GM03348 (cell line): ENCODE results near the gene BEST3.
A peak's percentile ranks its signal among the peaks of the same experiment; 100 is the strongest.
"Not testable (repeated sequence)": the region's sequence is repeated elsewhere in the genome, so short reads cannot be mapped to it uniquely, and the experiment has no call there.

Source experiments
- DNase-seq: peaks from one replicate; pipeline ENCODE4 v3.0.0; 2012; ENCODE audit warnings: low spot score

Gene BEST3

DNA sequence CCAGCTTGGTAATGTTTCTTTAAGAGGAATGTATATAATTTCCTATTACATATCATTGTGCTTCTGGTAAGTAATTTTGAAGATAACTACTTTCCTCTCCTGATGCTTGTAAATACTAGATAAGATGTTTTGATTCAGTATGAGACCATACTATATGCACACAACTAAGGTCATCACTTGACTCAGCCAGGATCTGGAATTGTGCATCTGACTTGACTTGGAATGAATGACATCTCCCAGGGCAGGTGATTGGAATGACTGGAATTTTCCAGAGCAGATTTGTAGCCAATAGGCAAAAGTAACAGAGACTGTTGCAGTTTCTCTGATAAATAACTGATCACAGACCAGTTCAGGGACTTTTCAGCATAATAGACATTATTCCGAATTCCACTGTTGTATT is 11.1 kb downstream of the BEST3 start:
- DNase-seq: peak; percentile 21

DNA sequence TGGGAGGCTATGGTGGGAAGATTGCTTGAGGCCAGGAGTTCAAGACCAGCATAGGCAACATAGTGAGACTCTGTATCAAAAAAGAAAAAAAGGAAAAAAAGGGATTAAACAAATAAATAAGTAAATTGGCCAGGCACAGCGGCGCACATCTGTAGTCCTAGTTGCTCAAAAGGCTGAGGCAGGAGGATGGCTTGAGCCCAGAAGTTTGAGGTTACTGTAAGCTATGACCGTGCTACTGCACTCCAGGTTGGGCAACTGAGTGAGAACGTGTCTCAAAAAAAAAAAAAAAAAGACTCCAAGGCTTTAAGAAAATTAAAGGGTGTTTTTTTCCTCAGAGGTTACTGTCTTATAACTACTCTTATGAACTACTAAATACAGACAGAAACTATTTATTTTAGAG is 11.7 kb downstream of the BEST3 start:
- DNase-seq: no peak

DNA sequence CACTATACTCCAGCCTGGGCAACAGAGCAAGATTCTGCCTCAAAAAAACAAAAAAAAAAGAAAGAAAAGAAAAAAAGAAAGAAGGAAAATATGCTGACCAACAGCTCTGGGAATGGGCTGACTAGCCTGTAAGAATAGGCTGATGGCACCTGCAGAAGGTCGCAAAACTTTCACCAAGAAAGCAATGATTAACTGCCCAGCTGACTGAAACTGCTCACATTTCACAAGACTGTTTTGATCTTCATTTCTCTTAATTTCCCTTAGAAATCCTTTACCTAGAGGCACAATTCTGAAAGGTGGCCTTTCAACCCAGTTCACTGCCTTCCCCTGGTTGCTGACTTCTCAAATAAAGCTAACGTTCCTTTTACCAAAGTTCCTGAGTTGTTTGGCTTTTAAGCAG is 12.4 kb downstream of the BEST3 start:
- DNase-seq: no peak

DNA sequence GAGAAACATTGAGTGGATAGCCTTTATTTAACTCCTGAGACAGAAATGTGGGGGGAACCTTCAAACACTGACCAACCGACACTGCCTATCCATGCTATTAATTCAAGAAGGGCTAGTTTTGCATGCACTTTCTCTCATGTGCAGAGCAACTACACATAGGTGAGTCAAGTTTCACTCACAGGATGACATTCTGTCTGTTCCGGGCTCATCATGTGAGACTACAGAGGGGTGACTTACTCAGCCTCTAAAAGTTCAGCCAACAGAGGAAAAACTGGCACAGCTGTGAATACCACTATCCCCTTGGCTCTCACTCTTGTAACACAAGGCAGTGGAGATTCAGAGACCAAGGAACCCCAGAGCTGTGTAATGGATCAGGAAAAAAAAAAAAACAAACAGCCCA is 13.3 kb downstream of the BEST3 start:
- peak; percentile 48 for DNase-seq

DNA sequence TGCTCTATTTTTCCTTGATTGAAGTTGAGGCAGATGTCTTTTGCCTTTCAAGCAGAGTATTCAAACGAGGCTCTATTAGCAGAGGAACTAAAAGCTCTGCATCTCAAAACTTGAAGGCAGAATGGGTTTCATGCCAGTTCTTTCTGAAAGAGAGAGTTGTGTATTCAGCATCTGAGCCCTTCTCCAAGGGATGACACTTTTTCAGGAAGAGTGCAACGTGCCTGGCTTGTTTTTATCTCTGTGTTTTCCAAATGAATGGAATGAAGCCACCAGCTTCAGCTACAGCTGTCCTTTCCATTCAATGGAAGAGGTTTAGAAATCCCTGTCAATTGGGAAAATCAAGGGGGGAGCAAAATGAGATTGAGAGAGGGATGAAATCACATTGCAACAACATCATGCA is 14.6 kb downstream of the BEST3 start:
- DNase-seq: no peak

DNA sequence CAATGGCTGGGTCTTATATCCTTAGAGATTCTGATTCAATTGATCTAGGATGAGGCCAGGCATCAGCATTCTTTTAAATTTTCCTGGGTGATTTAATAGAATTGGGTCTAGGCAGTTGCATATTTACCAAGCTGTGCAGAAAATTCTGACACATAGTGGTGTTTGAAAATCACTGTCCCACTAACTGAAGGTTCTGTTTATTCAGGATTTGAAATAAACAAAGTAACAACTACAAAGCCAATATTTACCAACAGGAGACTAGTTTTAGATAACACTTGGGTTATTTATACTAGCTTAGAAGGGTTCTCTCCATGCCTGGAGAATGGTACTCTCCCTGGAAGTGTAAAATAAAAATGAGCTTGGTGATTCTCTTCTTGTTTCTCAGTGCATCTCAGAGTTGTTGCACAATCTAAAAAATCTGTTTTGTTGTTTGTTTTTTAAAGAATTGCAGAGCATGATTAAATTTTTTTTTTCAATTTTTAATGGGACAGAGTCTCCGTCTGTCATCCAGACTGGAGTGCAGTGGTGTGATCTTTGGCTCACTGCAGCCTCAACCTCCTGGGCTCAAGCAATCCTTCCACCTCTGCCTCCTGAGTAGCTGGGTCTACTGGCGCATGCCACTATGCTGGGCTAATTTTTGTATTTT is 16.9 kb downstream of the BEST3 start:
- DNase-seq: no peak

DNA sequence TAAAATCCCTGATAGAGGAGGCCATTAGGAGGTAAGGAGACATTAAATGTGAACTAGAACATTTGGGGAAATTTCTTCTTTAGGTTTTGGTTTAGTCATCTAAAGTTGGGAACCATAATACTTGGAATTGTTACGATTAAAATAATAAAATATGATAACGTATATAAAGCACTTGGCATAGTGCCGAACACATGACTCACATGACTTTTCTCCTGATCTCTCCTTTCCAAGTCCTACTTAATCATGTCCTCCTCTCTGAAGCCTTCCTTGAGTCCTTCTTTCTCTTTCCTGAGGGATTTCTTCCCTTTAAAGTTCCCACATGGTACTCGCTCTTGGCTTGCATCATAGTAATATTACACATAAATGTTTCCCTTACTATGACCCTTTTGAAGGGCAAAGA is 20.0 kb downstream of the BEST3 start:
- no peak for DNase-seq

DNA sequence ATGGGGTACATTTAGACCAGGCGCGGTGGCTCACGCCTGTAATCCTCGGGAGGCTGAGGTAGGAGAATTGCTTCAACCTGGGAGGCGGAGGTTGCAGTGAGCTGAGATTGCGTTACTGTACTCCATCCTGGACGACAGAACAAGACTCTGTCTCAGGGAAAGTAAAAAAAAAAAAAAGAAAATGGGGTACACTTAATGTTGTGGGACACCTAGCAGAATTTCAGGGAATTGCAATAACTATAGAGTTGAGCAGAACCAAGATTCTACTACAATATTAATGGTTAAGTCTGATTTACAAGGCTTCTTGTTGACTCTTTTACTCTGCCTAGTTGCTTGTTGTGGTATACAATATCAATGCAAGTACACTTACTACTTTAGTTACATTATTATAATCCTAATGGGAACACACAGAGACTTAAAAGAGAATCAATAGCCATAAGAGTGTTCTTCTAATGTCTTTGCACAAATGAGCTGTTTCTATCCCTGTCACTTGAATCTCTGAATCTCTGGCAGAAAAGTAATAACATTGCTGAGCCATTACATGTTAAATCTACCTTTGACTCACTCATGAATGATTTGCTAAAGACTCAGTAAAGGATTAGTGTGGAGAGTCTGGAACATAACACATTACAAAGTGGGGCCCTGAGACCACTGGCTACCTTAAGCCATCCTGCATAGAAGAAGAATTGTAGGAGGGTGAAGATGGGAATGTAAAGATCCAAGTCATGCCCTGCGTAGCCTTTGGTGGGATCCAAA is 22.7 kb downstream of the BEST3 start:
- DNase-seq: peak; percentile 8

DNA sequence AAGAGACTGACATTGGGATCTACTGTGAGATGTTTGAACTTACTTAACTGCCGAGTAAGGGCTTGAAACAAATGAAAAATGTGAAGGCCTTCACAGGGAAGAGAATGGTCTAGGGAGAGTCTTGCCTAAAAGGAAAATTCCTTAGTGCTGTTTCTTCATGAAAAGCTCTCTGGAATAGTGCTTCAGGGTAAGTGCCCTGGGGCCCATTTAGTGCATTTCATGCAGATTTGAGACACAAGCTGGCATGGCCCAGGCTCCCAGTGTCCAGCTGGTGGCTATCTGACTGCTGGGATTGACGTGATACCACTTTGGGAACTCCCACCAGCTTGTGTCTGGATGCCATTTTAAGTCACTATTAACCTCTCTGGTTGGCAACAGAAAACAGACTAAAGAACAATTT is 26.9 kb downstream of the BEST3 start:
- DNase-seq: no peak

DNA sequence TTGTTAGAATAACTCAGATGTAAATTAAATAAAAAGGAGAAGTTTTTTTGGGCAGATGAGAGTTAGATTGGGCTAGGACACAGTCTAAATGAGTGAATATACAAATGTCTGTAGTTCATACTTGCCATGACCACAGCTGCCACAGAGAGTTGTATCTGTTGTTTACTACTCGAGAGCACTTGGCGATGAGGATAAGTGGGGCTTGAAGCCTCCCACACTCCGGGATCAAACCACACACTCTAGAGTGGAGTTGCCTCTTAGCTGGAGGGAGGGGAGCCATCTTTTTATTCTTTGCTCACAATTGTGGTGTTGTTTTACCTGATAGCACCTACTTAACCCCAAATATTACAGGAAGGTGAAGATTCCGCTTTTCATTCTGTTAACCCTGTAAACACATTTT is 27.5 kb downstream of the BEST3 start:
- DNase-seq: no peak

DNA sequence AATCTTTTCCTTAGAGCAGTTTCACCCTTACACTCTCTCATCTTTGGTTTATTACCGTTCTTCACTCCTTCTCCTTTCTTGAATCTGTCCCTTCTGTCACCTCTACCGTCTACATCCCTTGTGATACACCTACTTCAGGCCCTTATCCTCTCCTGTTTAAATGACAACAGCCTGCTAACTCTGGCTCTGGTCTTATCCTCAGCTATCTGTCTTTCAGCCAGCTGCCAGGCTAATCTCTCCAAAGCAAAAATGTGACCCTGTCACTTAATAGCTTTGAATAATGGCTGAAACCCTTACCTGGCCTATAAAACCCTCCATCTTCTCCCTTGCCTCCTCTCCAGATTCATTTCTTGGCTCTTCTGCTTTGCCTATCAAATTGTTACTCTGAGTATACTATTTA is 32.3 kb downstream of the BEST3 start:
- DNase-seq: no peak

DNA sequence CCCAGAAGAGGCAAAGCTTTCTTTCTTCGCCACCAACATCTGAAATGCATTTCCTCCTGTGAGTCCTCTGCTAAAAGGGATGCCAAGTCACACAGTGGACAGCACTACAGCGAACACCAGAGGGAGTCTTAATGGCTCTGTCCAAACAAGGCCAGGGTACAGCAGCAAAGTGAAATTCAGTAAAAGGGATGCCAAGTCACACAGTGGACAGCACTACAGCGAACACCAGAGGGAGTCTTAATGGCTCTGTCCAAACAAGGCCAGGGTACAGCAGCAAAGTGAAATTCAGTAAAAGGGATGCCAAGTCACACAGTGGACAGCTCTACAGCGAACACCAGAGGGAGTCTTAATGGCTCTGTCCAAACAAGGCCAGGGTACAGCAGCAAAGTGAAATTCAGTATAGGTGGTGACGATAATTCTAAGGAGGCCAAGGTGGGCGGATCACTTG is 34.1 kb downstream of the BEST3 start:
- not testable (repeated sequence) for DNase-seq

DNA sequence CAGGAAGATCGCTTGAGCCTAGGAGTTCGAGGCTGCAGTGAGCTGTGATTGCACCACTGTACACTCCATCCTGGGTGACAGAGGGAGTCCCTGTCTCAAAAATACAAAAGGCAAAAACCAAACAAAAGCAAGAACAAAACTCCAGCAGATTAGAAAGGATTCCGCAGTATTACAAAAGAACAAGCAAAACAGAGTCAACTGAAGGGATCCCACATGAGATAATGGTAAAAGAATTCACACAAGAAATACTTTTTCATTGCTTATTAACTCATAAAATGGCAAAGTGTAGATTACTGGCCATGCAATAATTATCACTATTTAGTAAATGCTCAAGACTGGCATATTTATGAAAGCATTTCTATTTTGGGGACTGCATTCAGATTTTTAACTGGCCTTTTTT is 35.4 kb downstream of the BEST3 start:
- no peak for DNase-seq

DNA sequence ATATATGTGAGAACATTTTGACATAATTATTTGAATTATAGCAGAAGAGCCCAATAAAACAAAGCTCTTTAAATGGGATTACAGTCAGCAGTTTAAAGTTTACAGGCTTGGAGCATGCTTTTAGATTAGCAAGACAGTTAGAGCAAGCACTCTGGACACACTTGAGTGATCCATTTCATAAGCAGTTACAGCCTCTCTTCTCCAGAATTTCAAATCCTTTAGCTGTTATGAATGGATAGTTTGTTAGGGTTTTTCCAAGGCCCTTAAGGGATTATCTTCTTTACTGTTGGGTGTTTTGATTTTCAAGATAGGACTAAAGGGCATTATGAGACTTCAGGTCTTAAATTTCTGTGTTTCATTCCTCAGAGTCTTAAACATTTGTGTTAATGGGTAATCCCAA is 36.3 kb downstream of the BEST3 start:
- no peak for DNase-seq

DNA sequence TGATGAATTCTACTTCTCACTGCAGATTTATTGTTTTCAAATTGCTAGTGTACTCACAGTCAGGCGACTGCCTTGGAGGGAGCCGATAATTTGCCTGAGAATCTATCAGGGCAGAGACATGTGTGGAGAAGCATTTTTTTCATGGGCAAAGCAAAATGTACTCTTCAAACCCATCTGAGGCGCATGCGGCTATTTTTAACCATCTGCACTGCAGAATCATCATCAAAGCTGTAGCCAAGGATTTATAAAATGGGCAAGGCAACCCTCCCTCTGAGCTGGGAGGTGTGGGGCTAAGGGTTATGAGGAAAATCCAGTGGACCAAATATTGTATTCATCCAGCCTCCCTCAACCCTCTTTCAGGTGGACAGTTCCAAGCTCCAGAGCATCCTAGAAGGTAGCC is 37.7 kb downstream of the BEST3 start:
- no peak for DNase-seq

DNA sequence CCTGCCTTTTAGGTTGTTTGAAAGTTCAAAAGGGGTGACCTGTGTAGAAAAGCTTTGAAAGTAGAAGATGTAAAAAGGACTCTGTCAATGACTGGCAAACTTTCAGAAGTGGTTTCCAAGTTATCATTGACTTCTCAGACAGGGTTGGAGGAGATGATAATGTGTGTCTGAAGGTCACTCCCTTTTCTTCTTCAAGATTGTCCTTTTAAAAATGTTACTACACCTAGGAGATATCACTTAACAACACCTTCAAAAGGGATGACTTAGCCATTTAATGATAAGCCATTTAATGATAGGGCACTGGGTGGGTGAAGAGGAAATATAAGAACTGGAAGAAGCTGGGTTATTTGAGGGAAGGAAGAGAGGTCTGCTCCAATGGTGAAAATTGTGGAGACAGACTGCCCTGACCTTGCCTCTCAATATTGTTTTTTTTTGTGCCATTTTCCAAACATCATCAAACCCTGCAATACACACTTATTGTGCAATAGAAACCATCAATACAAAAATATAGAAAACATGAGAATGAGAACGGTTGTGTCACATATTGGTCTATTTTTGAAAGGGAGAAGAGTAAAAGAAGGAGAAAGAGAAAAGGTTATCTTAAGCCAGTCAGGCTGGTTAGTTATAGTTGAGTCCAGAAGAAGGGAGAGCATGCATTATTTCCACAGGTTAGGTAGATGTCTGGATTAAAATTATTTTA is 38.8 kb downstream of the BEST3 start:
- DNase-seq: no peak

DNA sequence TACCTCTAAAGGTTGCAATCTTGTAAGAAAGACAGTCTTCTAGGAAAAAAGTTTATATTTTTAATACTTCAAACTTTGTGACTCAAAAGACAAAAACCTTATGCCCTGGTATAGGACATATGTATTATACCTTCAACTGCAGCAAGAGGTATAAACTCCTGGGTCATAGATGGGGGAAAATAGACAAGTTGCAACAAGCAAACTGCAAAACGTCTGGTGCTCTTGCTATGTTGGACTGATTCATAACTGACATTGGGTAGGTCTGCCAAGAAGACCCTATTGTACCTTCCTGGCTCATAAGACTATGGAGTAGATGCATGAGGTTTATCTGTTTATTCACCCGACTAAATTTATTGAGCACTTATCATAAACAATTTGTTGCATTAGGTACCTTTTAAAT is 40.9 kb downstream of the BEST3 start:
- no peak for DNase-seq

DNA sequence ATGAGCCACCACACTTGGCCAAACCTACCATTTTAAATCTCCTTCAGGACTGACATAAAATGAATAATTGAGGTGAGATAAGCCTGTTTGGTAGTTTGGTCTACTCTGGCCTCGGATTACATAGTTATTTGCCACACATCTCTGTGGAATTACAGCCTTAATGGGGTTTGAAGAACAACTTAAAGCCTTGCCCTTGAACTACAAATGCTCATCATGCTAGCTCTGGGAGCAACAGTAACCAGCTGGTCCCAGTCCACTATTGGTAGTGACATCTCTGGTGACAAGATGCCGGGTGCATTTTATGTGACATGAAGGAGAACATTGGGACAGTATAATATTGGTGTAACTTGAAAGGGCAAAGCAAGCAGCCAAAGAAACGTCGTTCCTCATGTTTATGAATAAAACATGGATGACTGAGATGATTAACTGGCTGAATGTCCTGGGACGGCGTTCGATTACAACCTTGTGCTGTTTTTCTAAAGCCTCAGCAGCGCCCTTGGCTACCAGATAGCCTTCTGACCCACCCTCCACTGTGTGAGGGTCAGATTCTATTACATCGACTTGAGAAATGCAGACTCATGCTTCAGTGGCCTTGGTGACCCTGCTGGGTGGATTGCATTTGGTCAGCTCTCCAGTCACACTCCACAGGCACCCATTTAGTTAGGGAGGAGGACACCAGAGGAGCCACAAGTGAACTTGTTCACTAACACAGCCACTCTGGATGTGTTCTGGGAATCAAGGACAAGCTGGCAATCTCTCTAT is 41.5 kb downstream of the BEST3 start:
- no peak for DNase-seq

DNA sequence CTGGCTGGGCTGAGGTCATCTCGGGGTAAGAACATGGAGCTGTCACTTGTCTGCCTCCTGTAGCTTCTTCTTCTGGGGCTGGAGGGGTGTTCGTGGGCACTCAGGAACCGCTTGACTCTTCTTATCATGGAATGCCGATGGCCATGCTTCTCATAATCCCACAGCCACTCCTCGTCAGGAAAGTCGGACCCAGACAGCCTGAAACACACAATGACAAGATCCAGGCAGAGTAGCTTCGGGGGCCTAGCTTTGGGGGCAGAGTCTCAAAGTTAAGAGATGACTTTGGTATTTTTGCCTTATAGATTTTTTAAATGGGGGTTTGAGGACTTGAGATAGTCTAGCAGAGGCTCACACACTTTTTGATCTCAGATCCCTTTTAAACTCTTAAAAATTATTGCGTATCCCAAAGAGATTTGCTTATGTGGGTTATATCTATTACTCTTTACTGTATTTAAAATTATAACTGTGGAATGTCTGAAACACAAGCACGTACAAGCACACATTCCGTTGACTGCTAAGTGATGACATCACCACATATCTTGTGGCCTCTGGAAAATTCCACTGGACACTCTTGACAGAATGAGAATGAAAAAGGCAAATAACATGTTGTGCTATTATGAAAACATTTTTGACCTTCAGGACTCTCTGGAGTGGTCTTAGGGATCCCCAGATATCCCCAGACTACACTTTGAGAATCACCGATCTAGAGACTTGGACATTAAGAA is 43.3 kb downstream of the BEST3 start:
- DNase-seq: peak; percentile 82

DNA sequence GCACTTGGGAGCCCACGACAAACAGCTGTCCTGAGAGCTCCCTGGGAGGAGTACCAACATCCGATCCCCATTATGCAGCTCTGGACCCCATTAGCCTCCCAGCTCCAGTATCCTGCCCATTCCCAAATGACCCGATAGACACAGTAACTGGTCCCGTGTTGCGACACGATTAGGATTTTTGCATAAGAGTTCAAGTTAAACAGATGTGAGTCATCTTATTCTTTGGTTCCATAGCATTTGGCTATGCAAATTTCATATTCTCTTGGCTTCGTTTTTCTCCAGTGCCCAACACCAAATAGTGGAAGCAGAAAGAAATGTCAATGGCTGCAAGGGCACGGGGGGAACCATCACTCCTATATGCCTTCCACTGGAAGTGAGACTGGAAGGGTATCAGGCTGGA is 45.4 kb downstream of the BEST3 start:
- DNase-seq: no peak

DNA sequence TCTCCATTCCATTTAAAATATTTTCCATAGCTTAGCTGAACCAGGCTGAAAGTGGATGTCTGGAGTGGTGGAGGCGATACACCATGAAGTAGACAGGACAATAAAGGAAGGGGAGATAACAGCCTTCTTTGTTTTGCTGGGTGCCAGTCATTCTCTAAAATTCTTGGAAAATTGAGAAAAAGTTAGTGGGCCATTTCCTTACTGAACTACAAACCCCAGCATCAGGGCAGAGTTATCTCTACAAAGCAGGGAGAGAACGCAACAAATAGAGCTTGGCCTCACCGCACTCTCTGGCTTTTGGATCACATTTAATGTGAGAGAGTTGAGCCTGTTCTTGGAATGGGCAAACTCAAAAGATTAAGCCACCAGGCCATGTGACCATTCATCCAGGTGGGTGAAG is 47.2 kb downstream of the BEST3 start:
- no peak for DNase-seq

DNA sequence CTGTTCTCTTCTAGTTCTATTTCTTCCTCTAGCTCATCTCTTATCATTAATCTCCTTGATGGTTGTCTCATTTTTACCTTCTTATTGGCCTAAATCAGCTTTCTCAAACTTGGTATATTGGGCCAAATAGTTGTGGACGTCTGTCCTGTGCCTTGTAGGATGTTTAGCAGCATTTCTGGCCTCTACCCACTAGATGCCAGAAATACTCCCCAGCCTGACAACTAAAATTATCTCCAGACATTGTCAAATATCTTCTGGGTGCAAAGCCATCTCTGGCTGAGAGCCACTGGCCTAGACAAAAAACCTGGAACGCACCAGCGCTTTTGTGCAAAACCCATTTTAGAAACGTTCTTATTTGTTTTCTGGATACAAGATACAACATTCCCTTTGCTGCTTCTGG is 49.6 kb downstream of the BEST3 start:
- DNase-seq: no peak
